ENCODE results near the gene PROP1.

GRCh38 chr5:177987326-177987725 is 8.7 kb downstream of the PROP1 start:
- no peak for TF ChIP-seq POLR2A (IDR thresholded peaks at IDR 0.05)
- no peak for TF ChIP-seq CTCF (IDR thresholded peaks at IDR 0.05)
- TF ChIP-seq EP300 (IDR thresholded peaks at IDR 0.05) = no peak
- no peak for TF ChIP-seq POLR2AphosphoS5 (IDR thresholded peaks at IDR 0.05)

Data from upper lobe of left lung (tissue), 4 donors.